Measurements from ENCODE around the gene SYNPR.

Gene SYNPR

DNA sequence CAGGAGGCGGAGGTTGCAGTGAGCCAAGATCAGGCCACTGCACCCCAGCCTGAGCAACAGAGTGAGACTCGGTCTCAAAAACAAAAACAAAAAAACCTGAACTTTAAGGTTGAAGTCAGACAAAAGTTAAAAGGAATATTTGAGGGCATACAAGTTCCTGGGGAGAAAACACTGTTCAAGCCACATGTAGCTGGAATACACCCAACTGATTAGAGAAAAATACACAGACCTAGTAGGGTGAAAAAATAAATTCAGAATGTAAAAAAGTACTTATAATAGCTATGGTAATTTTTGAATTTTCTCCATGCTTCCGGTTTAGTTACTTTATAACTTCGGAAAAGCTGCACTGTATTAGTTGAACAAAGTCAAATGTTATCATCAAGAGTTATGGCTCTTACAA is 331.7 kb downstream of the SYNPR start:
- Histone ChIP-seq H3K9me3 (ENCODE audit: control insufficient read depth, low read length) (no peaks in the 10 kb centered on the region), H3K9ac (no peak overlapping the region), H3K4me1 (no peaks in the 10 kb centered on the region), H3K4me3 (ENCODE audit: low read depth, low read length) (no peak overlapping the region), H3K4me2 (ENCODE audit: low read length) (no peak overlapping the region), H3K27ac (no peak overlapping the region), H2AFZ (no peak overlapping the region), H3K79me2 (no peaks in the 10 kb centered on the region), H3K27me3 (ENCODE audit: control insufficient read depth, insufficient read depth, low read length) (no peaks in the 10 kb centered on the region), H3K36me3 (ENCODE audit: control insufficient read depth, insufficient read depth, low read length) (no peaks in the 10 kb centered on the region)
- TF ChIP-seq, protein P1, sequence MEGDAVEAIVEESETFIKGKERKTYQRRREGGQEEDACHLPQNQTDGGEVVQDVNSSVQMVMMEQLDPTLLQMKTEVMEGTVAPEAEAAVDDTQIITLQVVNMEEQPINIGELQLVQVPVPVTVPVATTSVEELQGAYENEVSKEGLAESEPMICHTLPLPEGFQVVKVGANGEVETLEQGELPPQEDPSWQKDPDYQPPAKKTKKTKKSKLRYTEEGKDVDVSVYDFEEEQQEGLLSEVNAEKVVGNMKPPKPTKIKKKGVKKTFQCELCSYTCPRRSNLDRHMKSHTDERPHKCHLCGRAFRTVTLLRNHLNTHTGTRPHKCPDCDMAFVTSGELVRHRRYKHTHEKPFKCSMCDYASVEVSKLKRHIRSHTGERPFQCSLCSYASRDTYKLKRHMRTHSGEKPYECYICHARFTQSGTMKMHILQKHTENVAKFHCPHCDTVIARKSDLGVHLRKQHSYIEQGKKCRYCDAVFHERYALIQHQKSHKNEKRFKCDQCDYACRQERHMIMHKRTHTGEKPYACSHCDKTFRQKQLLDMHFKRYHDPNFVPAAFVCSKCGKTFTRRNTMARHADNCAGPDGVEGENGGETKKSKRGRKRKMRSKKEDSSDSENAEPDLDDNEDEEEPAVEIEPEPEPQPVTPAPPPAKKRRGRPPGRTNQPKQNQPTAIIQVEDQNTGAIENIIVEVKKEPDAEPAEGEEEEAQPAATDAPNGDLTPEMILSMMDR (IDR thresholded peaks at IDR 0.05) = no peak

DNA sequence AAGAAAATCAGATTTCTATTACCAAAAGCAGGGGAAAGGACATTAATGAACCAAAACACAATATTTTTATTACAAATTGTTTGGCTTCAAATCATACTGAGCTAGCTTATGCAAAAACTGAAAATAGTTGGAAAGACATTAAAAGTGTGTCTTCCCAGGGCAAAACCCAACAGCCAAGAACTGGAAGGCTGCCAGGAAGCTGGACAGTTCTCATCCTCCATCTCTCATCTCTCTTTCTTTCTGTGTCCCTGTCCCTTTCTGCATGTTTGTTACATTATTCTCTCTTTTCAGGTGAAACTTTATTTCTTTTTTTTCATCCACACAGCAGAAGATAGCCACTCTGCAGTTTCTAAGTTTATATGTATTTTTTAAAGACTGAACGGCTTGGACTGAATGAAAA is 333.3 kb downstream of the SYNPR start:
- H3K27me3 ChIP-seq (ENCODE audit: control insufficient read depth, insufficient read depth, low read length) = no peaks in the 10 kb centered on the region
- TF ChIP-seq, protein P1 (IDR thresholded peaks at IDR 0.05) = no peak
- no peak overlapping the region for H3K27ac ChIP-seq

DNA sequence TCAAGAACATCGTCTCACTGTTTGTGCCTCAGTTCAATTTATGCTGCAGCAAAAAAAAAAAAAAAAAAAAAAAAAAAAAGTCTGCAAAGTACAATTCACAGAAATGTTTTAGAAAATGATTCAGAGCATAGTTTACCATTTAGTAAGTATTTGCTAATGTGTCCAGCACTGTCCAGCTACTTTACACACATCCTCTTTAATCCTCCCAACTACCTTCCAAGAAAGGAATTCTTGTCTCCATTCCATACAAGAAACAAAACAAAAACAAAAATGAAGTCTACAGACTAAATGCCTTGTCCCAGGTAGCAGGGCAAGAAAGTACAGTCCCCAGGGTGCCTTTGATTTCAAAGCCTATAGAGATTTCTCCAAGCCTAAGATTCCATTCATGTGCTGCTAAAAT is 335.5 kb downstream of the SYNPR start:
- TF ChIP-seq, protein P1 (IDR thresholded peaks at IDR 0.05) = no peak

More for the DNA sequence above, 333.3 kb downstream of the SYNPR start:
- Histone ChIP-seq H3K4me2 (ENCODE audit: low read length) (no peak overlapping the region), H3K4me1 (no peaks in the 10 kb centered on the region), H3K9me3 (ENCODE audit: control insufficient read depth, low read length) (no peaks in the 10 kb centered on the region), H2AFZ (no peak overlapping the region), H3K9ac (no peak overlapping the region), H3K36me3 (ENCODE audit: control insufficient read depth, insufficient read depth, low read length) (no peaks in the 10 kb centered on the region), H3K79me2 (no peaks in the 10 kb centered on the region), H3K4me3 (ENCODE audit: low read depth, low read length) (no peak overlapping the region)

DNA sequence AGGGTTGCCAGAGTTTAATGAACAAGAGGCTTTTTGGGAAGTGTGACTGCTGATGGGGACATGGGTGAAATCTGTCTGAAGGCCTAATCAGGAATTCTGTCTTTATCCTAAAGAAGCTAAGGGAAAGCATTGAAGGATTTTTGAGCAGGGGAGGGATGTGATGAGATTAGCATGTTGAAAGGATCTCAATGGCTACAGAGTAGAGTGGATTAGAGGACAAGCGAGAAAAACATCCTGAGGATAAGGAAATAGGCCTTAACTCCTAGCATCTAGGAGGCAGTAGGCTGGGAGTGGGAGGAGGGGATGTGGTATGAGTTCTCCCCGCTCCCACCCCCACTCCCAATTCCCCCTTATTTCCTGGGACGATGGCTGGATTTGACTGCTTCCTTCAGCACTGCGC is 339.3 kb downstream of the SYNPR start:
- Histone ChIP-seq H3K4me2 (ENCODE audit: low read length) (no peak overlapping the region), H3K4me1 (no peaks in the 10 kb centered on the region), H3K27me3 (ENCODE audit: control insufficient read depth, insufficient read depth, low read length) (no peaks in the 10 kb centered on the region), H3K79me2 (no peaks in the 10 kb centered on the region), H2AFZ (no peak overlapping the region), H3K27ac (no peak overlapping the region), H3K9ac (no peak overlapping the region), H3K9me3 (ENCODE audit: control insufficient read depth, low read length) (no peaks in the 10 kb centered on the region), H3K4me3 (ENCODE audit: low read depth, low read length) (no peak overlapping the region), H3K36me3 (ENCODE audit: control insufficient read depth, insufficient read depth, low read length) (no peaks in the 10 kb centered on the region)
- TF ChIP-seq, protein P1 (IDR thresholded peaks at IDR 0.05) = no peak

More for the DNA sequence above, 335.5 kb downstream of the SYNPR start:
- Histone ChIP-seq H3K27ac (no peak overlapping the region), H3K36me3 (ENCODE audit: control insufficient read depth, insufficient read depth, low read length) (no peaks in the 10 kb centered on the region), H3K9ac (no peak overlapping the region), H3K9me3 (ENCODE audit: control insufficient read depth, low read length) (no peaks in the 10 kb centered on the region), H3K79me2 (no peaks in the 10 kb centered on the region), H3K27me3 (ENCODE audit: control insufficient read depth, insufficient read depth, low read length) (no peaks in the 10 kb centered on the region), H3K4me3 (ENCODE audit: low read depth, low read length) (no peak overlapping the region), H2AFZ (no peak overlapping the region), H3K4me2 (ENCODE audit: low read length) (no peak overlapping the region), H3K4me1 (no peaks in the 10 kb centered on the region)

DNA sequence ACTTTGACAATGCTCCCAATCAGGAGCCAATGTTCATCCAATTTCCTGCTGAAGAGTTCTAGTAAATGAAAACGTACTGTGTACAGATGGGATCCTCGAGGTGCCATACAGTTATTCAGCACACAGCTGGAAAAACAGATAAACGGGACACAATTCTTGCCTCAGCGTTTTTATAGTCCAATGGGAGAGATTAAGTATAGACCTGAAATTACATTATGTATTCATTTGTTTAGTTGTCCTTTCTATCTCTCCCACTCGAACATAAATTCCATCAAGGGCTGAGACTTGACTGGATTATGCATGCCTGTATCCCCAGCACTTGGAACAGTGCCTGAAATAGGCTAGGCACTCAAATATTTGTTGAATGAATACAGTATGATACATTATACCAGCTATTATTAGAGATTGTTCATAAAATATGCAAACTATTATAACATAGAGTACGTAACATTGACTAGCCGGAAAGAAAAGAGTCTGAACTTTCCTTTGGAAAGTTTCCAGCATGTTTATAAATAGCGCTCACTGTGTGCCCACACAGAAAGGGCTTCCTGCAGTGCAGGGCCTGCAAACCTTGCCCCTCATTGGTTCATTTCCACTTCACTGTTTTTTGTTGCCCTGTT is 346.9 kb downstream of the SYNPR start:
- Histone ChIP-seq H3K9me3 (ENCODE audit: control insufficient read depth, low read length) (no peaks in the 10 kb centered on the region), H3K4me1 (no peaks in the 10 kb centered on the region), H3K27ac (no peak overlapping the region), H2AFZ (no peak overlapping the region), H3K79me2 (no peaks in the 10 kb centered on the region), H3K9ac (no peak overlapping the region), H3K4me2 (ENCODE audit: low read length) (no peak overlapping the region), H3K4me3 (ENCODE audit: low read depth, low read length) (no peak overlapping the region), H3K27me3 (ENCODE audit: control insufficient read depth, insufficient read depth, low read length) (no peaks in the 10 kb centered on the region), H3K36me3 (ENCODE audit: control insufficient read depth, insufficient read depth, low read length) (no peaks in the 10 kb centered on the region)
- TF ChIP-seq, protein P1 (IDR thresholded peaks at IDR 0.05) = no peak
